Measurements from ENCODE around the gene GPR39. TPM values are rescaled to one million over a fixed set of nuclear protein-coding genes. Genes with fewer than 3 reads are reported as not detected.

The GPR39 gene
- total and polyA plus RNA-seq, 2 donors (not counting 3 experiments of a cell fraction or from before 2014, with no cell fraction given): 0.03 to 0.20 TPM

GRCh38 chr2:132654335-132654734 lies 237.7 kb downstream of the GPR39 start:
- POLR2A ChIA-PET: no interaction called here
- no TSS peak for BruUV-seq (replicated peaks)
- no peak overlapping the region for H3K27ac ChIP-seq (ENCODE audit: insufficient read depth, low read depth, low read length)
- dilution Hi-C loops (cut with MboI; ENCODE audit: extremely low pct_ligation_motif_present, low sequenced_read_pairs) (no loop called here), intact Hi-C loops (cut with micrococcal nuclease) (loop anchor here (10.0 kb wide), 1 partner anchor 390 kb away; no protein-coding TSS in a partner anchor)
- peaks cover 7% of the 10 kb centered on the region for H4K20me1 ChIP-seq (replicated peaks; ENCODE audit: control insufficient read depth, extremely low read depth, insufficient read depth, low read length)
- H3K36me3 ChIP-seq (ENCODE audit: control insufficient read depth in 2 of 2, extremely low read depth in 1 of 2, insufficient read depth in 2 of 2, low read length in 2 of 2): peaks cover 0 to 20% of the 10 kb centered on the region in 2 experiments
- CTCF ChIA-PET: no interaction called here
- DNase-seq (ENCODE audit: low read depth, low spot score) (no peak), FAIRE-seq (no peak)
- no peaks in the 10 kb centered on the region for H3K9me3 ChIP-seq (replicated peaks; ENCODE audit: control insufficient read depth, insufficient read depth, low read length)
- no peaks in the 10 kb centered on the region for H3K27me3 ChIP-seq (ENCODE audit: control insufficient read depth in 2 of 2, insufficient read depth in 2 of 2, low read length in 2 of 2)
- no peak overlapping the region for H3K4me2 ChIP-seq (ENCODE audit: insufficient read depth, low read length)
- H3K9me1 ChIP-seq (replicated peaks; ENCODE audit: control insufficient read depth, extremely low read depth, insufficient read depth, low read length): peaks cover 2% of the 10 kb centered on the region
- peaks cover 2% of the 10 kb centered on the region for H3K79me2 ChIP-seq (ENCODE audit: control insufficient read depth, insufficient read depth, low read length)
- no peak for TF ChIP-seq MYC (IDR thresholded peaks at IDR 0.05; ENCODE audit: low read depth, low read length)
- no peak for TF ChIP-seq MAX (IDR thresholded peaks at IDR 0.05; ENCODE audit: insufficient read depth, insufficient read length)
- no peak for TF ChIP-seq EZH2 (IDR thresholded peaks at IDR 0.05; ENCODE audit: borderline replicate concordance, low read depth, low read length, severe bottlenecking)
- no peak for TF ChIP-seq JUN (IDR thresholded peaks at IDR 0.05; ENCODE audit: borderline replicate concordance, insufficient read depth, insufficient read length, low read depth)
- TF ChIP-seq CTCF (IDR thresholded peaks at IDR 0.05; ENCODE audit: extremely low read depth in 1 of 2, insufficient read depth in 1 of 2, low read depth in 1 of 2, low read length in 2 of 2): no peak
- no peak for TF ChIP-seq FOS (IDR thresholded peaks at IDR 0.05; ENCODE audit: borderline replicate concordance, insufficient read depth, low read length)
- no peak for TF ChIP-seq POLR2A (IDR thresholded peaks at IDR 0.05; ENCODE audit: low read depth, low read length)
- no peak for TF ChIP-seq GATA2 (IDR thresholded peaks at IDR 0.05; ENCODE audit: insufficient read depth, insufficient read length, low read depth, low read length)
- no peak for TF ChIP-seq POLR2AphosphoS5 (IDR thresholded peaks at IDR 0.05; ENCODE audit: insufficient read depth, low read depth, low read length)
- H3K9ac ChIP-seq (replicated peaks; ENCODE audit: extremely low read depth, insufficient read depth, low read length): no peak overlapping the region
- H3K4me1 ChIP-seq (ENCODE audit: control insufficient read depth, extremely low read depth, insufficient read depth, low read length): peaks cover 2% of the 10 kb centered on the region
- H3K4me3 ChIP-seq (replicated peaks in 1 of 3; ENCODE audit: insufficient read depth in 1 of 3, low read depth in 1 of 3, low read length in 3 of 3): no peak overlapping the region
- no peak overlapping the region for H2AFZ ChIP-seq (ENCODE audit: low read depth, low read length)
